Measurements from ENCODE around the gene CHSY1.

Gene CHSY1

GRCh38 chr15:101172501-101173071 is 79.3 kb downstream of the CHSY1 start:
- TF ChIP-seq CTCF (conservative IDR thresholded peaks at IDR 0.05; ENCODE audit: low read length) (no peak), EZH2phosphoT487 (IDR thresholded peaks at IDR 0.05; ENCODE audit: borderline replicate concordance) (no peak)
- Histone ChIP-seq H3K9ac (ENCODE audit: low read depth, low read length, poor library complexity, severe bottlenecking) (peak overlapping the region; percentile 65), H3K4me3 (ENCODE audit: low read length, poor library complexity, severe bottlenecking) (peak overlapping the region; percentile 57), H3K4me1 (ENCODE audit: insufficient read depth, low read length, poor library complexity, severe bottlenecking) (peaks cover 62% of the 10 kb centered on the region), H2AFZ (ENCODE audit: low read length) (no peak overlapping the region), H3K4me2 (ENCODE audit: low read depth, low read length, poor library complexity, severe bottlenecking) (peak overlapping the region; percentile 79), H3K79me2 (ENCODE audit: insufficient read depth, low read length) (peaks cover 51% of the 10 kb centered on the region), H3K36me3 (ENCODE audit: insufficient read depth, low read length) (peaks cover 42% of the 10 kb centered on the region), H4K20me1 (ENCODE audit: insufficient read depth, low read length, poor library complexity, severe bottlenecking) (no peaks in the 10 kb centered on the region), H3K27me3 (ENCODE audit: insufficient read depth, low read length, poor library complexity, severe bottlenecking) (no peaks in the 10 kb centered on the region), H3F3A (ENCODE audit: low read depth) (no peaks in the 10 kb centered on the region; the same call in 1 of the 2 replicates), H3K9me2 (replicated peaks; ENCODE audit: low read depth, low read length) (no peaks in the 10 kb centered on the region), H3K9me3 (ENCODE audit: insufficient read depth, low read depth, low read length) (no peaks in the 10 kb centered on the region)

GRCh38 chr15:101171954-101172353 is 79.9 kb downstream of the CHSY1 start:
- Histone ChIP-seq H3K9ac (ENCODE audit: low read depth, low read length, poor library complexity, severe bottlenecking) (peak overlapping the region; percentile 57), H3K4me3 (ENCODE audit: low read length, poor library complexity, severe bottlenecking) (peak overlapping the region; percentile 57), H3K4me1 (ENCODE audit: insufficient read depth, low read length, poor library complexity, severe bottlenecking) (peaks cover 68% of the 10 kb centered on the region), H3F3A (ENCODE audit: low read depth) (no peaks in the 10 kb centered on the region; the same call in 1 of the 2 replicates), H2AFZ (ENCODE audit: low read length) (no peak overlapping the region), H3K9me3 (ENCODE audit: insufficient read depth, low read depth, low read length) (no peaks in the 10 kb centered on the region), H3K79me2 (ENCODE audit: insufficient read depth, low read length) (peaks cover 45% of the 10 kb centered on the region), H4K20me1 (ENCODE audit: insufficient read depth, low read length, poor library complexity, severe bottlenecking) (no peaks in the 10 kb centered on the region), H3K9me2 (replicated peaks; ENCODE audit: low read depth, low read length) (no peaks in the 10 kb centered on the region), H3K4me2 (ENCODE audit: low read depth, low read length, poor library complexity, severe bottlenecking) (peak overlapping the region; percentile 79), H3K36me3 (ENCODE audit: insufficient read depth, low read length) (peaks cover 36% of the 10 kb centered on the region), H3K27me3 (ENCODE audit: insufficient read depth, low read length, poor library complexity, severe bottlenecking) (no peaks in the 10 kb centered on the region)
- TF ChIP-seq CTCF (conservative IDR thresholded peaks at IDR 0.05; ENCODE audit: low read length) (no peak), EZH2phosphoT487 (IDR thresholded peaks at IDR 0.05; ENCODE audit: borderline replicate concordance) (no peak)

DNA sequence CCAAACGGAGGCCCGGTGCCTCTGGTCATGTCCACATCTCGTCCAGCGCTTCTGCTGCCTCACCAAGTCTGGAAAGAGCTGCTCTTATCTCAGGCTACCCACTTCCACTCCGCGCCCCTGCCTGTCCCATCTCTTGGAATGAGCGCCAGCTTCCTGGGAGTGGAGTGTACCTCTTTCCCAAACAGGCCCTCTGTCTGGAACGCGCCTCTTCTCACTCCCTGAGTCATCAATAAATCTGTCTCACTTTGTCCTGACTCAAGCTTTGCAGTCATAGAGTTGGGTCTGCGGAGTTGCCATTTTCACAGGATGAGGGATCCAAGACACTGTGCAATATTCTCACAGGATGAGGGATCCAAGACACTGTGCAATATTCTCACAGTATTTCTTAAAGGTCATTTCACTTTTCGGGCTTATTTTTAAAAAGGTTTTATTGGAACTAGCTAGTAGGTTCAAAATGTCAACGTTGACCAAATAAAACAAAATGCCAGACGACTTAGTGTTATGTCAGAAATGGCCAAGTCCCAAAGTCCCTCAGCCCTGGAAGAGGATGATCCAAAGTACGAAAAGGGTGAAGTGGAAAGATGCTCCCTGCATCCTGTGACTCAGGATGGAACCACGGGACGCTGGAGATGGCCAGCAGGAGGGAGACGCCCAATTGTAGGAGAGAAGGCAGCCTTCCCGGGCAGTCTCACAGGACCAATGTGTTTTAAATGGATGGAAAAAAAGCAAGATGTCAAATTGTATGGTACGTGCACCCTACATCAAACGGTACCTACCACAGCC is 81.1 kb downstream of the CHSY1 start:
- Histone ChIP-seq H3K36me3 (ENCODE audit: insufficient read depth, low read length) (peaks cover 24% of the 10 kb centered on the region; the same call in 1 of the 2 replicates), H3K27me3 (ENCODE audit: insufficient read depth, low read length, poor library complexity, severe bottlenecking) (no peaks in the 10 kb centered on the region), H2AFZ (ENCODE audit: low read length) (no peak overlapping the region), H3K9me3 (ENCODE audit: insufficient read depth, low read depth, low read length) (peaks cover 10% of the 10 kb centered on the region; the same call in 1 of the 2 replicates), H3K4me2 (ENCODE audit: low read depth, low read length, poor library complexity, severe bottlenecking) (no peak overlapping the region), H3K9me2 (replicated peaks; ENCODE audit: low read depth, low read length) (no peaks in the 10 kb centered on the region), H4K20me1 (ENCODE audit: insufficient read depth, low read length, poor library complexity, severe bottlenecking) (no peaks in the 10 kb centered on the region), H3F3A (ENCODE audit: low read depth) (peaks cover 3% of the 10 kb centered on the region; the same call in 1 of the 2 replicates), H3K4me1 (ENCODE audit: insufficient read depth, low read length, poor library complexity, severe bottlenecking) (peaks cover 69% of the 10 kb centered on the region), H3K79me2 (ENCODE audit: insufficient read depth, low read length) (peaks cover 33% of the 10 kb centered on the region), H3K4me3 (ENCODE audit: low read length, poor library complexity, severe bottlenecking) (no peak overlapping the region), H3K9ac (ENCODE audit: low read depth, low read length, poor library complexity, severe bottlenecking) (peak overlapping the region; percentile 57)
- TF ChIP-seq EZH2phosphoT487 (IDR thresholded peaks at IDR 0.05; ENCODE audit: borderline replicate concordance) = no peak
